Measurements from ENCODE around the gene ZBTB25.

DNA sequence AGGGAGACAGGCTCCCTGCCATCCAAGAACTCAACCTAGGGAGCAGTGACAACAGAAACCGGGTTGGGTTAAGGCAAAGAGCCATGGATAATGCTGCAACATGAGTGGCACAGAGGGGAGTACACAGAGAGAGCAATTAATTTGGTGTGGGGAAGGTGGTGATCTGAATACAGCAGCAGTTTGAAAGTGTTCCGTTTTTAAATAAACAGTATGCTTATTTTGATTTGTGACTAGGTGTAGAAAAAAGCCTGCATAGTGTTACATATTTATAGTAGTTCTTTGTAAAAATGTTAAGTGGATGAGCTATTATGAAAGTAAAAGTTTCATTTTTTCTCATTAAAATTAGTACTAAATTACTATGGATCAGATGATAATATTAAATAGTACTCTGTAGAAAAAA, 29.6 kb downstream of the ZBTB25 start:
- TF ChIP-seq, protein P1, sequence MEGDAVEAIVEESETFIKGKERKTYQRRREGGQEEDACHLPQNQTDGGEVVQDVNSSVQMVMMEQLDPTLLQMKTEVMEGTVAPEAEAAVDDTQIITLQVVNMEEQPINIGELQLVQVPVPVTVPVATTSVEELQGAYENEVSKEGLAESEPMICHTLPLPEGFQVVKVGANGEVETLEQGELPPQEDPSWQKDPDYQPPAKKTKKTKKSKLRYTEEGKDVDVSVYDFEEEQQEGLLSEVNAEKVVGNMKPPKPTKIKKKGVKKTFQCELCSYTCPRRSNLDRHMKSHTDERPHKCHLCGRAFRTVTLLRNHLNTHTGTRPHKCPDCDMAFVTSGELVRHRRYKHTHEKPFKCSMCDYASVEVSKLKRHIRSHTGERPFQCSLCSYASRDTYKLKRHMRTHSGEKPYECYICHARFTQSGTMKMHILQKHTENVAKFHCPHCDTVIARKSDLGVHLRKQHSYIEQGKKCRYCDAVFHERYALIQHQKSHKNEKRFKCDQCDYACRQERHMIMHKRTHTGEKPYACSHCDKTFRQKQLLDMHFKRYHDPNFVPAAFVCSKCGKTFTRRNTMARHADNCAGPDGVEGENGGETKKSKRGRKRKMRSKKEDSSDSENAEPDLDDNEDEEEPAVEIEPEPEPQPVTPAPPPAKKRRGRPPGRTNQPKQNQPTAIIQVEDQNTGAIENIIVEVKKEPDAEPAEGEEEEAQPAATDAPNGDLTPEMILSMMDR (conservative IDR thresholded peaks at IDR 0.05 in 1 of 2, IDR thresholded peaks at IDR 0.05 in 1 of 2; ENCODE audit: low read depth in 1 of 2, low read length in 2 of 2), result no peak
- TF ChIP-seq EZH2 (IDR thresholded peaks at IDR 0.05; ENCODE audit: low read length, missing control alignments), result no peak
